ENCODE measurements around the gene ALG12. TPM values are rescaled to one million over a fixed set of nuclear protein-coding genes. Genes with fewer than 3 reads are reported as not detected.

The ALG12 gene
- total RNA-seq, 2 experiments from 2014 or later: 21.4 to 28.5 TPM

DNA sequence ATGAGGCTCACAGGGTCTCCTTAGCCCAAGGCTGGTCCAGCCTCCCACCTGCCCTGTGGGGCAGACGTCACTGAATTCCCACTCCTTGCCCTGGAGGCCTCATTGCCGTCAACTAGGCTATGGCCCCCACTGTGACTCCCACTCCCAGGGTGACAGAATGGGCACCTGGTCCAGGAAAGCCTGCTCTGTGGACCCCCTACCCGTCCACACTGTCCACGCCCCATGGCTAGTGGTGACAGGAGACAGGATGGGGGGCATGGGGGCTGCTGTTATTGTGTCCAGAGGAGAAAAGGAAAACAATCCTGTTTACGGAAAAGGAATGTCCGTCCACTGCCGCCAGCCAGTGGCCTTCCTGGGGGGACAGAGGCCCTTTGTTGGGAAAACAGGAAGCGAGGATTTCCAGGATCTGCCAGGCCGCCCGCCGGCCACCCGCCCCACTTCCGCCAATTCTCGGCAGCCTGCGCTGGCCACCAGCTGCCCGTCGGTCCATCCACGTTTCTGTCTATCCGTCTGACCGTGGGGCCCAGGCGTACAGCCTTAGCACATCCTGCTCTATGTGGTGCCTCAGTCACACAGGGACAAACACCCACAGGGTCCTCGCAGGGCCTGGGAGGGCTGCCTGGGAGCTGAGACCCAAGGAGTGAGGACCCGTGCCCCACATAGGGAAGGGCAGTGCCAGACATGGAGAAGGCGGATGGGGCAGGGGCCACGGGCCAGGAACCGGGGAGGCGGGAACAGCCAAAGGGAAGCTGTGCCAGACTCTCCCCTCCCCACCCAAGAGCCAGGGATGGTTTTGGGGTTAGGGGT, 19.7 kb upstream of the ALG12 start:
- peaks cover 3% of the 10 kb centered on the region for H3K9me3 Mint-ChIP-seq
- H3K4me3 Mint-ChIP-seq: no peak overlapping the region
- CTCF ChIA-PET: no interaction called here
- no peaks in the 10 kb centered on the region for H3K27me3 Mint-ChIP-seq
- POLR2A ChIA-PET: no interaction called here
- H3K4me1 Mint-ChIP-seq: peaks cover 22% of the 10 kb centered on the region
- peaks cover 6% of the 10 kb centered on the region for H3K36me3 Mint-ChIP-seq (ENCODE audit: low read depth)
- no peak for DNase-seq
- peak overlapping the region; percentile 64 for H3K27ac Mint-ChIP-seq

DNA sequence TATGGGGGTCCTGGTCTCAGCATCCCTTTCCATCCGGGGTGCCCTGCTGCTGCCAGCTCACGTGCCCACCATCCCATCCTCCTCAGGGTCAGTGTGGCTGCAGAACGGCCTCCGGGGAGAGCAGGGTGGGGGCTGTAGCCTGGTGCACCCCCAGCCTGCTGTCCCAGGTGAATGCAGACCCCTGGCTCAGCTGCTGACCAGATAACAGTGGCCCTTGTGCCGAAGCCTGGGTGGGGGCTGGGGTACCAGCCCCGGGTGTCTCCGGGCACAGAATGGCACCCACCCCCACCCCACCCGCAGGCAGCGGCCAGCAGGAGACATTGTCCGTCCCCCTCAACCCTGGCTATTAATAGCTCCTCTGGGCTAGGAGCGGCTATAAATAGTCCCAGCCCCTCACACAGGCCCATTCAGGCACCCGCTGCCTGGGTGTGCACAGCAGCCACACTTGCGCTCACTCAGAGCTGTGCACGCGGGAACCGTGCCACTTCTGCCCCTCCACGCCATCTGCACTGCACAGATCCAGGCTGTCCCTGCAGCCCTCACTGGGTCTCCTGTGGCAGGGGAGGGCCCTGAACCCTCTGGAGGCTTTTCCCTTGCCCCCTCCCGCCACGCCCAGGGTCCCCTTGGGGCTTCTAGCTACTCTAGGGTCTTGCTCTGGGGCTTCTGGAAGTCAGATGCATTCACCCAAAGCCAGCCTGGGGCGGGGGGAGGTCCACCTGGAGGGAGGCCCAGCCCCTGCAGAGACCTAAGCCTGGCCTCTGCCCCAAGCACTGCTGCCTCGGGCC, 18.9 kb upstream of the ALG12 start:
- H3K27me3 Mint-ChIP-seq: no peaks in the 10 kb centered on the region
- H3K27ac Mint-ChIP-seq: peak overlapping the region; percentile 92
- DNase-seq: no peak
- H3K4me1 Mint-ChIP-seq: peaks cover 26% of the 10 kb centered on the region
- H3K9me3 Mint-ChIP-seq: peaks cover 3% of the 10 kb centered on the region
- peak overlapping the region; percentile 67 for H3K4me3 Mint-ChIP-seq
- H3K36me3 Mint-ChIP-seq (ENCODE audit: low read depth): peaks cover 6% of the 10 kb centered on the region
- POLR2A ChIA-PET: interaction anchor here (1.3 kb wide), 1 partner anchor 14 kb away, joined by 5 read pairs; no protein-coding TSS in a partner anchor
- CTCF ChIA-PET: interaction anchor here (1.3 kb wide), 1 partner anchor 26 kb away, joined by 3 read pairs; no protein-coding TSS in a partner anchor

DNA sequence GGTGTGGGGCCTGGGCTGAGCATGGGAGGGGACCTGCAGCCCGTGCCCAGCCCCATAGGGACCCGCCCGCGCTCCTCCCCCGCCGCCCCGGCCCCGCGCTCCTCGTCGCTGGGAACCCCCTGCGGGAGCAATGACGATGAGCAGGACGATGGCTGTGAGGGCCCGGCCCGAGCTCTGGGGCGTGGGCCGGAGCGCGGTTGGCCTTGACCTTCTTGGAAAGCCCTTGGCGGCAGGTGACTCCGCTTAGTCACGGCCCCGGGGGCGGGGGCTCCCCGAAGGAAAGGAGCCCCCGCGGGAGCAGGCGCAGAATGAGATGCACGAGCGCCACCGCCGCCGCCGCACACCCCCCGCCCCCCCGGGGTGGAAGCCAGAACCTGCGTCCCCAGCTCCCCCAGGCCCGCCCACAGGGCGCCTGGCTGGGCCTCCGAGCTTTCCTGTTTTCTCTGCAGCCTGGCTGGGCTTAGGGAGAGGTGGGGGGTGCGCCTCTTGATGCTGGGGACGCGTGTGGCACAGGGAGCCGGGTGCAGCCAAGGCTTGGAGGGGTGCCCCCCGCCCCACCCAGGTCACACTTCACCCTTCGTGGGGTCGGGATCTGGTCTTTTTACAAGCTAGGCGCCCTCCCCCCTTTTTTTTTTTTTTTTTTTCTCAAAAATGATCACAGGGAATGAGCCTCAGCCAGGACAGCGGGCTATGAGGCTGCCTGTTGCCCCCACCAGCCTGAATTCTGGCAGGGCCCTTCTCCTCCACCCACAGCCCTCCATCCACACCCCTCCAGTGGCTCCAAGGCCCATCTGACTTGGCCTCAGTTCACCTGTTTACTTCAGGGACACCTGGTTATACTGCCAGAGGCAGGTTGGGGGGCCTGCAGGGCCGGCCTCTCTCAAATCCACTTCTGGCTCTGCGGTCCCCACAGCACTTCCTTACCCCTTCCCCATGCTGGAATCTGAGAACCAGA, 18.1 kb upstream of the ALG12 start:
- no peaks in the 10 kb centered on the region for H3K27me3 Mint-ChIP-seq
- H3K4me1 Mint-ChIP-seq: peaks cover 31% of the 10 kb centered on the region
- peak overlapping the region; percentile 67 for H3K4me3 Mint-ChIP-seq
- H3K27ac Mint-ChIP-seq: peak overlapping the region; percentile 92
- ChIA-PET CTCF (interaction anchor here (0.6 to 1.3 kb wide), 4 partner anchors 10 to 26 kb away, joined by 3 to 10 read pairs (median 3); no protein-coding TSS in a partner anchor), POLR2A (interaction anchor here (0.5 to 1.3 kb wide), 5 partner anchors 10 to 49 kb away, joined by 3 to 7 read pairs (median 5); no protein-coding TSS in a partner anchor)
- peaks cover 6% of the 10 kb centered on the region for H3K36me3 Mint-ChIP-seq (ENCODE audit: low read depth)
- peak; percentile 93 for DNase-seq
- H3K9me3 Mint-ChIP-seq: peaks cover 3% of the 10 kb centered on the region

DNA sequence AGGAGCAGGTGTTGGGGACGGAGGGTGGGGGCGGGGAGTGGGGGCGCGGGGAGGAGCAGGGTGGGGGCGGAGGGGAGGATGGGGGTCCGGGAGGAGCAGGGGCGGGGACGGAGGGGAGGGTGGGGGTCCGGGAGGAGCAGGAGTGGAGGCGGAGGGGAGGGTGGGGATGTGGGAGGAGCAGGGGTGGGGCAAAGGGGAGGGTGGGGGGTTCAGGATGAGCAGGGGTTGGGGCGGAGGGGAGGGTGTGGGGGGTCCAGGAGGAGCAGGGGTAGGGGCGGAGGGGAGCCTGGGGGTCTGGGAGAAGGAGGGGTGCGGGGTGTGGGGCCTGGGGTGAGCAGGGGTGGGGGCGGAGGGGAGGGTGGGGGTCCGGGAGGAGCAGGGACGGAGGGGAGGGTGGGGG, 17.3 kb upstream of the ALG12 start:
- Mint-ChIP-seq H3K27me3 (no peaks in the 10 kb centered on the region), H3K4me1 (peaks cover 39% of the 10 kb centered on the region), H3K4me3 (peak overlapping the region; percentile 67), H3K9me3 (no peaks in the 10 kb centered on the region), H3K36me3 (ENCODE audit: low read depth) (peaks cover 3% of the 10 kb centered on the region), H3K27ac (peak overlapping the region; percentile 92)
- DNase-seq: peak; percentile 71
- ChIA-PET POLR2A (interaction anchor here (0.5 to 1.3 kb wide), 5 partner anchors 11 to 717 kb away, joined by 3 to 7 read pairs (median 4); no protein-coding TSS in a partner anchor), CTCF (interaction anchor here (0.7 to 1.3 kb wide), 3 partner anchors 11 to 27 kb away, joined by 3 to 10 read pairs (median 3); no protein-coding TSS in a partner anchor)

DNA sequence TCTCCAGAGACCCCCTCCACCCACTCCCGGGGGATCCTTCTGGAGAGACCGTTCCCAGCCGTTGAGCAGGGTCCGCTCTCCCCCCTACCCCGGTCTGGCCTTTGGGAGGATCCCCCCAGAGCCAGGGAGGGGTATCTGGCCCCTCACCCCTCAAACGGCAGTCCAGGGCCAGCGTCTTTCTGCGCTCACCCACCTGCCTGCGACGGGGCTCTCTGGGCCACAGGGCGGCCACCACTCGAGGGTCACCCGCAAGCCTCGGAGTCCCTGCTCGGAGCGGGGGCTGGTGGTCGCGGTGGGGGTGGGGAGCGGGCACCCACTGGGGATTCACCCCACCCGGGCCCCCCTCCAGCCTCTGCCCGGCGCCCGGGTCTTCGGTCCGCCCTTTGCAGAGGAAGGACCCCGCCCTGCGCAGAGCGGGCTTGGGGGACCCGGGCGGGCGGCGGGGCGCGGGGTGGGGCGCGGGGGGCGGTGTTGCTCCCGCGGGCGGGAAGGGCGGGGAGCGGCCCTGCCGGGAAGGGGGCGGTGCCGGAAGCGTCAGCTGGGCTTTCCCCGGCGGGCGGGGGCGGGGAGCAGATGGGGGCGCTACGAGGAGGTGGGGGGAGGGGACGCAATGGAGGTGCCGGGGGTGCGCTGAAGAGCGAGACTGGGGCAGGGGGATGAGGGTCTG, 16.8 kb upstream of the ALG12 start:
- Mint-ChIP-seq H3K27me3 (no peaks in the 10 kb centered on the region), H3K4me3 (peak overlapping the region; percentile 63), H3K9me3 (no peaks in the 10 kb centered on the region), H3K27ac (peak overlapping the region; percentile 72), H3K36me3 (ENCODE audit: low read depth) (peaks cover 3% of the 10 kb centered on the region), H3K4me1 (peaks cover 44% of the 10 kb centered on the region)
- DNase-seq: peak; percentile 91
- POLR2A ChIA-PET: interaction anchor here (0.6 kb wide), 1 partner anchor 717 kb away, joined by 3 read pairs; no protein-coding TSS in a partner anchor
- CTCF ChIA-PET: no interaction called here

DNA sequence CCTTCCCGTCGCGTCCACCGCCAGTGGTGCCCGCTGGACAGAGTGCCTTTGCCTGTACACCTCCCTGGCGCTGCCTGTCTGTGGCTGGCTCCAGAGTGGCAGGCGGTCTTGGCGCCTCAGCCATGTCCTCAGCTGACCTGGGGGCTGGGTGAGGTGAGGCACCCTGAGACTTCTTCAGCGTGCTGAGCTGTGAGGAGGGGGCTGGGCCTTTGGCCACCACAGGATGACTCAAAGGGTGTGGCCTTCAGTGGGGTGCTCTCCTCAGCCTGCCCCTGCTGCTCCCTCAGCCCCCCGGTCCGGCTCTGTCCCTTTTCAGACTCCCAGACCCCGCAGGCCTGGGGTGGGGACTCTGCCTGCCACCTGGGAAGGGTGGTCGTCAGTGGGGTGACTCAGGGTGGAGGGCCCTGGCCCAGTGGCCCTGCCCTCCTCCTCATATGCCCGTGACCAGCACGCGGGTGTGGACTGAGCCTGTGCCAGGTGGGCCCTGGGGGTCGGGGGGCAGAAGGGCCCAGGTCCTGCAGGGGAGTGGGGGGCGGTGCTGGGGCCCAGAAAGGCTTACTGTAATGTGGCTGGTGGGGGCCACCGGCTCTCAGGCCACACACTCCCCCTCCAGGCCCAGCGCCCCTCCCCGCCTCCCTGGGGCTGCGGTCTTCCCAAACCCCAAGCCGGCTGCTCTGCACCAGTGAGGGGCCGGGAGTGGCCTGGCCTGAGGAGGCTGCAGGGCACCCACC, 16.1 kb upstream of the ALG12 start:
- DNase-seq: peak; percentile 28

DNA sequence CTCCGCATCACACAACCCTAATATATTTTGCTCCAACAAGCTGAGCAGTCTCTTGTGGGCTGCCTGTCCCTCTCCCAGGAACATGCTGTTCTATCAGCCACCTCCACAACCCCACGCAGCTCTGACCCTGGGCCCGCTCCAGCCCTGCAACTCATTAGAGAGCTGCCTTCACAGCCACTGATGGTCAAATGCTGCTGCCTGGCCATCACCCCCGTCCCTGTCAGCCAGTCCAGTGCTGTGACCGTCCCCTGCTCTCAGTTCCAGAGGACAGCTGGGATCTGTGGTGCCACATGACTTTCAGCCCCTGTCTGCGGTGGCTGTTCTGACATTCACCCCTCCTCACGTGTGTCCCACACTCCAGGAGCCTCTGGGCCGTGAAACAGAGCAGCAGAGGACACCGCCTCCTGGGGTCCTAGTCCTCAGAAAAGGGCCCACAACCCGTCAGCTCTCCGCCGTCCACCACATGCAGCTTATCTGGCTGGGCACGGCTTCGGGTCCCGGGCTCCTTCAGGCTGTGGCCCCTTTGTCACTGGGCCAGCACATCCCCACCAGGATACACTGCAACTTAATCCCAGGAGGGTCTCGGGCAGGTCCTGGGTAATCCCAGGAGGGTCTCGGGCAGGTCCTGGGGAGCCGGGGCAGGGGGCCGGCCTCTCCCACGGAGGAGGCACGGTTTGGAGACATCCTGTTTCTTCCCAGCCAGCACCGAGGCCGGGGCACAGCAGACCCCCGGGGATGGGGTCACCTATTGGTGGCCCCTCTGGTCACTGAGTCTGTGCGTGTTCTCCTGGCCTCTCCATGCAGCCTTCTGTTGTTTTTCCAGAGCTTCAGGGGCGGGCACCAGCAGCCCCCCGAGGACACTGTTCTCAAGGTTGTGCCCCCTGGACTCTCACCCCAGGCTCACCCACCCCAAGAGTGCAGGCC, 15.3 kb upstream of the ALG12 start:
- H3K4me3 Mint-ChIP-seq: peak overlapping the region; percentile 63
- peak overlapping the region; percentile 83 for H3K27ac Mint-ChIP-seq
- no peaks in the 10 kb centered on the region for H3K27me3 Mint-ChIP-seq
- H3K36me3 Mint-ChIP-seq (ENCODE audit: low read depth): peaks cover 3% of the 10 kb centered on the region
- ChIA-PET CTCF (interaction anchor here (0.5 to 2.0 kb wide), 5 partner anchors 9 to 343 kb away, joined by 3 to 6 read pairs (median 4); no protein-coding TSS in a partner anchor), POLR2A (interaction anchor here (0.8 kb wide), 1 partner anchor 27 kb away, joined by 3 read pairs; the partner anchor contains the start of gene PIM3)
- peaks cover 43% of the 10 kb centered on the region for H3K4me1 Mint-ChIP-seq
- DNase-seq: no peak
- no peaks in the 10 kb centered on the region for H3K9me3 Mint-ChIP-seq

More for the DNA sequence above, 16.1 kb upstream of the ALG12 start:
- no peaks in the 10 kb centered on the region for H3K9me3 Mint-ChIP-seq
- peak overlapping the region; percentile 63 for H3K4me3 Mint-ChIP-seq
- H3K27me3 Mint-ChIP-seq: no peaks in the 10 kb centered on the region
- peak overlapping the region; percentile 36 for H3K27ac Mint-ChIP-seq
- ChIA-PET CTCF (interaction anchor here (0.7 to 2.0 kb wide), 2 partner anchors 33 to 96 kb away, joined by 4 to 6 read pairs; no protein-coding TSS in a partner anchor), POLR2A (no interaction called here)
- peaks cover 44% of the 10 kb centered on the region for H3K4me1 Mint-ChIP-seq
- peaks cover 3% of the 10 kb centered on the region for H3K36me3 Mint-ChIP-seq (ENCODE audit: low read depth)

DNA sequence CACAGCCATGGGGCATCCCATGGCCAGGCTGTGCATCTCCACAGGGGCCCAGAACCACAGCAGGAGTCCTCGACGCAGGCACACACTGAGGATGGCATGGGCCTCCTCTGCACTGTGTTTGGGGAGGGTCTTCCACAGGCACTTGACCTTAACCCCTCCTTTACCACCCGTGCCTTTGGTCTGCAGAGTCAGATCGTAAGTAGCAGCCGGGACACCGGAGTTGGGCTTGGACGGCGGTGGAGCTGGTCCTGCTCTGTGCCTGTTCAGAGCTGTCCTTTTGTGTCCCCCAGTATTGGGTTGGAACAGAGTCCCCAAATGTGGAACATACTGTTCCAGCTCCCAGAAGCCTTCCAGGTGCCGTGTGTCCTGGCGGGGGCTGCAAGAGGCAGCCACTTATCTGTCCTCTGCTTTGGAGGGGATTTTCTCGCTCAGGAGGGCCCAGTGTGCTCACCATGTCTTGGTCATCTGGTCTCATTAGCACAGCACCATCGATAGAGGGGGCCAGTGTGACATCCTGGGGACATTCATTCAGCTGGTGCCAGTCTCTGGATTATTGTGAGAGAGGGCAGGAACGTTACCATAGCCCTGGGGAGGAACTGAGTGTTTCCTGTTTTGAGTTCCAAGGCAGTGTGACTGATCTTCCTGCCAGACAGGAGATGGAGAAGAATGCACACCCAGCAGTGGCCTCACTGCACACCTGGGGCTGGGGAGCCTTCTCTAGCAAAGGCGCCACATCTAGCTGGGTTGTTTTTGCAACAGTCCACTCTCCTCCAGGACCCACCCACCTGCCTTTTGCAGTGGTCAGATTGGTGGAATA, 12.6 kb upstream of the ALG12 start:
- DNase-seq: peak; percentile 54
- Mint-ChIP-seq H3K27ac (peak overlapping the region; percentile 42), H3K4me3 (no peak overlapping the region), H3K4me1 (peaks cover 46% of the 10 kb centered on the region), H3K9me3 (no peaks in the 10 kb centered on the region), H3K36me3 (ENCODE audit: low read depth) (peaks cover 3% of the 10 kb centered on the region), H3K27me3 (no peaks in the 10 kb centered on the region)
- CTCF ChIA-PET: interaction anchor here (0.6 to 3.0 kb wide), 10 partner anchors 18 to 595 kb away, joined by 3 to 26 read pairs (median 4); partner anchors contain the start of gene SCO2
- POLR2A ChIA-PET: no interaction called here

DNA sequence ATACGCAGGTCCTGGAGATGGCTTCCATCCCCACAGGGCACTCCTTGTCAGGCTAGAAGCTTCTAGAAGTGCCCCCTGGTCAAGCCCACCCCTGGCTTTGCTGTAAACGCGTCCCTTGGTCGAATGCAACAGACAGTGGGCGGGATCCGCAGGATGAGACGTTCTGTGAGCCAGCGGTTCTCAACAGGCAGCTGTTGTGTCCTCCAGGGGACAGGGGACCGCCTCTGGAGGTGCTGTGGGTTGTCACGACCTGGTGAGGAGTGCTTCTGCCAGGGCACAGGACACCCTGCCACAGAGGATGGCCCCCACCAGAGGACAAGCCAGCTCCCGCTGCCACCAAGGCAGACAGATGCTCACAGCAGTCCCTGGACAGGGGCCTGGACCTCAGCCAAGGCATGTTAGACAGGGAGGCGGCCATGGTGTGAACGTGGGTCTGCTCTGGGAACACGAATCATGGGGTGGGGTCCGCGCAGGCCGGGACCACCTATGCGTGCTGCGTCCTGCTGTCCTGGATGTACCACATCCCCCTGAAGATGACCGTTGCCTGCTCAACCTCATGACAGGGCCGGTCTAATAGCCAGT, 11.8 kb upstream of the ALG12 start:
- POLR2A ChIA-PET: no interaction called here

More for the DNA sequence above, 11.8 kb upstream of the ALG12 start:
- H3K4me3 Mint-ChIP-seq: no peak overlapping the region
- H3K36me3 Mint-ChIP-seq (ENCODE audit: low read depth): peaks cover 5% of the 10 kb centered on the region
- H3K27ac Mint-ChIP-seq: no peak overlapping the region
- H3K27me3 Mint-ChIP-seq: no peaks in the 10 kb centered on the region
- no peaks in the 10 kb centered on the region for H3K9me3 Mint-ChIP-seq
- CTCF ChIA-PET: interaction anchor here (0.6 to 3.0 kb wide), 9 partner anchors 18 to 596 kb away, joined by 3 to 26 read pairs (median 4); partner anchors contain the start of gene SCO2
- H3K4me1 Mint-ChIP-seq: peaks cover 53% of the 10 kb centered on the region
- DNase-seq: no peak
